Hematopoietic multipotent progenitor cell treated with erythropoietin and hydrocortisone succinate and interleukin-3 and kit ligand, for 4 days (in vitro differentiated cells): Measurements from ENCODE around the gene TDO2.

ENCODE experiments used
- DNase-seq: peaks from one replicate; pipeline ENCODE4 v3.0.0-alpha.2; 2015

The TDO2 gene

GRCh38 chr4:155903453-155903852 lies at the start of gene TDO2:
TDO2 (plus strand) TSS chr4:155903696; CDS start chr4:155903759, 63 bp downstream.
- no peak for DNase-seq

GRCh38 chr4:155854582-155855226 lies 48.8 kb upstream of the TDO2 start:
- DNase-seq = peak; percentile 21

GRCh38 chr4:155855897-155856296 lies 47.6 kb upstream of the TDO2 start:
- DNase-seq = no peak

- DNase-seq = no peak
Observed at GRCh38 chr4:155866177-155866576, 37.3 kb upstream of the TDO2 start, which contains the start of gene ASIC5. ASIC5 (minus strand) TSS chr4:155866277; CDS start chr4:155866226, 51 bp downstream.

GRCh38 chr4:155875878-155876277 lies 27.6 kb upstream of the TDO2 start:
- no peak for DNase-seq

GRCh38 chr4:155877971-155878370 lies 25.5 kb upstream of the TDO2 start:
- DNase-seq = no peak

GRCh38 chr4:155878611-155879010 lies 24.9 kb upstream of the TDO2 start:
- DNase-seq = no peak

GRCh38 chr4:155879767-155880166 lies 23.7 kb upstream of the TDO2 start:
- DNase-seq = no peak

- DNase-seq = no peak
Observed at GRCh38 chr4:155881555-155881954, 21.9 kb upstream of the TDO2 start.

GRCh38 chr4:155883895-155884294 lies 19.6 kb upstream of the TDO2 start:
- DNase-seq = no peak

GRCh38 chr4:155885666-155886065 lies 17.8 kb upstream of the TDO2 start:
- DNase-seq = no peak

GRCh38 chr4:155887045-155887444 lies 16.5 kb upstream of the TDO2 start:
- no peak for DNase-seq

GRCh38 chr4:155887847-155888570 lies 15.5 kb upstream of the TDO2 start:
- no peak for DNase-seq

GRCh38 chr4:155889031-155889793 lies 14.3 kb upstream of the TDO2 start:
- DNase-seq = peak; percentile 6

- DNase-seq = no peak
Observed at GRCh38 chr4:155889946-155890345, 13.6 kb upstream of the TDO2 start.

- no peak for DNase-seq
Observed at GRCh38 chr4:155891058-155891457, 12.4 kb upstream of the TDO2 start.

GRCh38 chr4:155898371-155898770 lies 5.1 kb upstream of the TDO2 start:
- peak; percentile 55 for DNase-seq

- no peak for DNase-seq
Observed at GRCh38 chr4:155899891-155900290, 3.6 kb upstream of the TDO2 start.

GRCh38 chr4:155900381-155900780 lies 3.1 kb upstream of the TDO2 start:
- no peak for DNase-seq

- DNase-seq = no peak
Observed at GRCh38 chr4:155901013-155901412, 2.5 kb upstream of the TDO2 start.

- no peak for DNase-seq
Observed at GRCh38 chr4:155904331-155904730, 835 bp downstream of the TDO2 start.

GRCh38 chr4:155906554-155907247 lies 3.2 kb downstream of the TDO2 start:
- DNase-seq = no peak

- no peak for DNase-seq
Observed at GRCh38 chr4:155907556-155907955, 4.1 kb downstream of the TDO2 start.
